Astrocyte (in vitro differentiated cells and primary cell): Measurements from ENCODE around the gene SLC9A9. TPM values are rescaled to one million over a fixed set of nuclear protein-coding genes. Genes with fewer than 3 reads are reported as not detected.

ENCODE experiments used
- DNase-seq: peaks from one replicate; pipeline ENCODE4 v3.0.0-alpha.2; 2010; ENCODE audit warnings: low read depth
- FAIRE-seq: peaks from 2 replicates; lab custom pipeline; 2011; peaks lifted over from hg19 to GRCh38; lab: Jason Lieb, UNC
- H2AFZ ChIP-seq: 2 replicates; pipeline ENCODE4 v1.6.0; 2012; ENCODE audit warnings: low read depth, low read length, inconsistent platforms
- H3K27ac ChIP-seq: 2 replicates; pipeline ENCODE4 v1.5.1; 2011; ENCODE audit warnings: low read depth, low read length, inconsistent platforms
- H3K27me3 ChIP-seq: 2 replicates; pipeline ENCODE4 v1.6.0; 2011; ENCODE audit warnings: low read length, inconsistent platforms; ENCODE audit not compliant: insufficient read depth
- H3K36me3 ChIP-seq: 2 replicates; pipeline ENCODE4 v1.5.1; 2011; ENCODE audit warnings: low read length, inconsistent platforms; ENCODE audit not compliant: insufficient read depth
- H3K4me1 ChIP-seq: 2 replicates; pipeline ENCODE4 v1.5.1; 2011; ENCODE audit warnings: low read length, inconsistent platforms; ENCODE audit not compliant: insufficient read depth
- H3K4me2 ChIP-seq: 2 replicates; pipeline ENCODE4 v1.6.0; 2012; ENCODE audit warnings: low read length, inconsistent platforms
- H3K4me3 ChIP-seq: 2 replicates; pipeline ENCODE4 v1.5.1; 2011; ENCODE audit warnings: low read depth, mild to moderate bottlenecking, low read length, inconsistent platforms; ENCODE audit not compliant: insufficient read depth
- H3K79me2 ChIP-seq: 2 replicates; pipeline ENCODE4 v1.6.0; 2012; ENCODE audit warnings: mild to moderate bottlenecking, low read length, inconsistent platforms; ENCODE audit not compliant: insufficient read depth
- H3K9ac ChIP-seq: 2 replicates; pipeline ENCODE4 v1.6.0; 2012; ENCODE audit warnings: mild to moderate bottlenecking, low read length, inconsistent platforms
- H3K9me3 ChIP-seq: 2 replicates; pipeline ENCODE4 v1.5.1; 2012; ENCODE audit warnings: low read depth, mild to moderate bottlenecking, low read length, inconsistent platforms; ENCODE audit not compliant: insufficient read depth
- H4K20me1 ChIP-seq: 2 replicates; pipeline ENCODE4 v1.6.0; 2012; ENCODE audit warnings: low read length, inconsistent platforms; ENCODE audit not compliant: insufficient read depth
- H3K27ac Mint-ChIP-seq: one replicate; pipeline ENCODE4 v1.8.0; 2021; ENCODE audit warnings: mild to moderate bottlenecking, mixed read lengths; ENCODE audit not compliant: unreplicated experiment
- H3K27me3 Mint-ChIP-seq: one replicate; pipeline ENCODE4 v1.8.0; 2021; ENCODE audit warnings: low read depth, mixed read lengths; ENCODE audit not compliant: unreplicated experiment
- H3K36me3 Mint-ChIP-seq: one replicate; pipeline ENCODE4 v1.8.0; 2021; ENCODE audit warnings: low read depth, mixed read lengths; ENCODE audit not compliant: unreplicated experiment
- H3K4me1 Mint-ChIP-seq: one replicate; pipeline ENCODE4 v1.8.0; 2021; ENCODE audit warnings: low read depth, mixed read lengths; ENCODE audit not compliant: unreplicated experiment
- H3K4me3 Mint-ChIP-seq: one replicate; pipeline ENCODE4 v1.8.0; 2021; ENCODE audit warnings: mild to moderate bottlenecking, moderate library complexity, mixed read lengths; ENCODE audit not compliant: unreplicated experiment
- H3K9me3 Mint-ChIP-seq: one replicate; pipeline ENCODE4 v1.8.0; 2021; ENCODE audit warnings: mild to moderate bottlenecking, mixed read lengths; ENCODE audit not compliant: unreplicated experiment
- CTCF ChIP-seq: IDR thresholded peaks from 2 replicates; pipeline ENCODE4 v1.5.1; 2011; ENCODE audit warnings: low read depth, mild to moderate bottlenecking, inconsistent platforms, low read length, moderate library complexity; ENCODE audit not compliant: insufficient read depth
- EZH2 ChIP-seq: IDR thresholded peaks from 2 replicates; pipeline ENCODE4 v1.6.1; 2012; ENCODE audit warnings: mild to moderate bottlenecking, low read length, inconsistent platforms; ENCODE audit not compliant: insufficient read depth
- total RNA-seq: library from RNA; stranded (reverse); gene quantifications from 2 replicates; pipeline ENCODE4 v1.2.1, GENCODE V29; 2021

SLC9A9 gene
- total RNA-seq, 1 donor from 2014 or later = 1.5 TPM

- Histone ChIP-seq H3K4me2 (no peak overlapping the region), H3K36me3 (no peaks in the 10 kb centered on the region), H3K4me1 (no peaks in the 10 kb centered on the region), H3K9ac (no peak overlapping the region), H4K20me1 (no peaks in the 10 kb centered on the region), H3K27ac (no peak overlapping the region), H3K27me3 (no peaks in the 10 kb centered on the region), H3K4me3 (no peak overlapping the region), H3K79me2 (no peaks in the 10 kb centered on the region), H2AFZ (no peak overlapping the region), H3K9me3 (no peaks in the 10 kb centered on the region)
- TF ChIP-seq CTCF = no peak
- TF ChIP-seq EZH2 = no peak
- FAIRE-seq = no peak
- no peak for DNase-seq
- Mint-ChIP-seq H3K4me3 (no peak overlapping the region), H3K9me3 (peaks cover 2% of the 10 kb centered on the region), H3K4me1 (no peaks in the 10 kb centered on the region), H3K27me3 (peaks cover 6% of the 10 kb centered on the region), H3K36me3 (no peaks in the 10 kb centered on the region), H3K27ac (no peak overlapping the region)
Measured at GRCh38 chr3:143753006-143753405, 95.3 kb downstream of the SLC9A9 start.

GRCh38 chr3:143751643-143752178, 96.6 kb downstream of the SLC9A9 start:
- Histone ChIP-seq H3K36me3 (no peaks in the 10 kb centered on the region), H3K79me2 (no peaks in the 10 kb centered on the region), H3K4me3 (no peak overlapping the region), H3K27me3 (no peaks in the 10 kb centered on the region), H3K9me3 (no peaks in the 10 kb centered on the region), H2AFZ (no peak overlapping the region), H3K4me1 (no peaks in the 10 kb centered on the region), H3K9ac (no peak overlapping the region), H4K20me1 (no peaks in the 10 kb centered on the region), H3K27ac (no peak overlapping the region), H3K4me2 (no peak overlapping the region)
- Mint-ChIP-seq H3K4me1 (no peaks in the 10 kb centered on the region), H3K27me3 (peaks cover 6% of the 10 kb centered on the region), H3K36me3 (no peaks in the 10 kb centered on the region), H3K27ac (no peak overlapping the region), H3K4me3 (no peak overlapping the region), H3K9me3 (peaks cover 2% of the 10 kb centered on the region)
- TF ChIP-seq EZH2 (no peak), CTCF (no peak)
- DNase-seq (no peak), FAIRE-seq (no peak)

- Histone ChIP-seq H3K4me2 (no peak overlapping the region), H3K4me3 (no peak overlapping the region), H3K27me3 (no peaks in the 10 kb centered on the region), H2AFZ (no peak overlapping the region), H4K20me1 (no peaks in the 10 kb centered on the region), H3K36me3 (no peaks in the 10 kb centered on the region), H3K4me1 (no peaks in the 10 kb centered on the region), H3K9ac (no peak overlapping the region), H3K27ac (no peak overlapping the region), H3K9me3 (no peaks in the 10 kb centered on the region), H3K79me2 (no peaks in the 10 kb centered on the region)
- FAIRE-seq (no peak), DNase-seq (no peak)
- Mint-ChIP-seq H3K4me1 (no peaks in the 10 kb centered on the region), H3K9me3 (peaks cover 2% of the 10 kb centered on the region), H3K36me3 (no peaks in the 10 kb centered on the region), H3K27ac (no peak overlapping the region), H3K4me3 (no peak overlapping the region), H3K27me3 (peaks cover 6% of the 10 kb centered on the region)
- TF ChIP-seq CTCF (no peak), EZH2 (no peak)
Measured at GRCh38 chr3:143750841-143751240, 97.4 kb downstream of the SLC9A9 start.
